ENCODE results near the gene PIK3AP1. TPM values are rescaled to one million over a fixed set of nuclear protein-coding genes. Genes with fewer than 3 reads are reported as not detected.

Gene PIK3AP1
- total RNA-seq, 1 experiment from 2014 or later: 1.7 TPM

GRCh38 chr10:96716390-96716789 lies 3.9 kb downstream of the PIK3AP1 start:
- Mint-ChIP-seq H3K4me3 (no peak overlapping the region), H3K9me3 (no peaks in the 10 kb centered on the region; a peak in 1 of 5 replicates), H3K27me3 (ENCODE audit: low read depth) (peaks cover 11% of the 10 kb centered on the region), H3K36me3 (ENCODE audit: insufficient read depth in 1 of 3, low read depth in 3 of 3) (no peaks in the 10 kb centered on the region; a peak in 1 of 7 replicates), H3K27ac (no peak overlapping the region), H3K4me1 (peaks cover 14 to 17% of the 10 kb centered on the region in 2 experiments)
- no peak overlapping the region for H4K8ac ChIP-seq (replicated peaks; ENCODE audit: insufficient read length, low read depth, low read length)
- H4K20me1 ChIP-seq (ENCODE audit: control insufficient read depth, insufficient read depth, insufficient read length): no peaks in the 10 kb centered on the region
- no peak overlapping the region for H3K23ac ChIP-seq (ENCODE audit: insufficient read length, low read depth, low read length)
- H2BK12ac ChIP-seq (ENCODE audit: insufficient read length, low read depth, low read length): no peak overlapping the region
- no peak for TF ChIP-seq CTCF (conservative IDR thresholded peaks at IDR 0.05)
- no peak for DNase-seq
- no peak overlapping the region for H2AFZ ChIP-seq (ENCODE audit: low read length)
- no peak overlapping the region for H3K4me2 ChIP-seq (ENCODE audit: insufficient read depth, insufficient read length, low read length)
- H3K9me3 ChIP-seq (ENCODE audit: control insufficient read depth, low read depth, low read length): no peaks in the 10 kb centered on the region
- no peak overlapping the region for H2BK5ac ChIP-seq (ENCODE audit: insufficient read length, low read length)
- H2BK20ac ChIP-seq (ENCODE audit: low read depth, low read length, poor library complexity, severe bottlenecking): no peak overlapping the region
- no peaks in the 10 kb centered on the region for H3K79me2 ChIP-seq (ENCODE audit: insufficient read depth, low read length)
- no peak overlapping the region for H3K9ac ChIP-seq (ENCODE audit: extremely low read depth, insufficient read length, low read length)
- peaks cover 11% of the 10 kb centered on the region for H3K23me2 ChIP-seq (ENCODE audit: insufficient read length, low read depth, low read length, poor library complexity, severe bottlenecking)
- H2BK15ac ChIP-seq (ENCODE audit: low read depth, low read length): no peak overlapping the region
- peaks cover 4% of the 10 kb centered on the region; the same call in 1 of the 2 replicates for H3K4me1 ChIP-seq (ENCODE audit: insufficient read depth, low read length)
- H3K27ac ChIP-seq (ENCODE audit: insufficient read length, low read depth, low read length): no peak overlapping the region
- peaks cover 2% of the 10 kb centered on the region for H3K79me1 ChIP-seq (ENCODE audit: insufficient read depth, low read depth, low read length, poor library complexity, severe bottlenecking)
- no peak overlapping the region for H4K5ac ChIP-seq (ENCODE audit: insufficient read length, low read depth, low read length)
- no peak overlapping the region for H3K4ac ChIP-seq (ENCODE audit: low read depth, low read length)
- H3K56ac ChIP-seq (ENCODE audit: insufficient read length, low read depth, low read length): no peak overlapping the region
- no peak overlapping the region for H4K91ac ChIP-seq (ENCODE audit: insufficient read length, low read depth, low read length)
- H3K18ac ChIP-seq (ENCODE audit: insufficient read length, low read depth, low read length): no peak overlapping the region
- no peak overlapping the region for H2AK5ac ChIP-seq (ENCODE audit: insufficient read length, low read length)
- no peak overlapping the region for H3T11ph ChIP-seq (ENCODE audit: low read length)
- WGBS (ENCODE audit: extremely low coverage, insufficient read length, low lambda C conversion rate): no CpG with 5 or more reads among the region's 1 CpG
- H3K14ac ChIP-seq (ENCODE audit: insufficient read depth, low read length): no peak overlapping the region
- H2BK120ac ChIP-seq (ENCODE audit: low read depth, low read length, poor library complexity, severe bottlenecking): no peak overlapping the region
- no peaks in the 10 kb centered on the region for H3K27me3 ChIP-seq (ENCODE audit: insufficient read depth, low read length)

All from H9 (cell line).